HepG2 (cell line): ENCODE results near the gene LRRC10B. TPM values are rescaled to one million over a fixed set of nuclear protein-coding genes. Genes with fewer than 3 reads are reported as not detected.
A peak's percentile ranks its signal among the peaks of the same experiment; 100 is the strongest.

Source experiments
- ATAC-seq: fragments of 200-7000 bp; cut with Tn5 transposase; 3 replicates; pipeline ENCODE4 v1.9.1; 2020; ENCODE audit warnings: mild to moderate bottlenecking, moderate library complexity
- BruUV-seq: library from RNA; stranded (reverse); fragments of 400-500 nt; replicated peaks from 2 replicates; lab custom pipeline; 2021; lab: Mats Ljungman, UMichigan
- CTCF ChIA-PET: fragments of 300-600 bp; formaldehyde crosslinking; extraction: SDS; loops from one replicate; lab custom pipeline; 2021; ENCODE audit warnings: low total read pairs, inconsistent platforms, low intra/inter-chr PET ratio; lab: Yijun Ruan, JAX
- POLR2A ChIA-PET: fragments of 350-600 bp; sonication (Branson Sonifier 250); formaldehyde crosslinking; loops from one replicate; lab custom pipeline; 2020; ENCODE audit warnings: antibody characterized with exemption, inconsistent platforms; lab: Yijun Ruan, JAX
- DNase-seq: peaks from one replicate; pipeline ENCODE4 v3.0.0-alpha.2; 2015; ENCODE audit warnings: low spot score
- FAIRE-seq: peaks from 3 replicates; lab custom pipeline; 2011; peaks lifted over from hg19 to GRCh38; lab: Jason Lieb, UNC
- H2AFZ ChIP-seq: one replicate; pipeline ENCODE4 v1.6.1; 2011; ENCODE audit warnings: low read length, inconsistent platforms
- H3K27ac ChIP-seq: fragments of 300-600 bp; 3 replicates; pipeline ENCODE4 v1.8.0; 2011; ENCODE audit warnings: mixed run types, mild to moderate bottlenecking, mixed read lengths, low read length, inconsistent platforms; ENCODE audit not compliant: insufficient read depth; ENCODE audit errors: extremely low read length
- H3K27me3 ChIP-seq, 2 experiments: fragments of 200-600 bp in 1 of 2; 2 replicates in 1 of 2; 3 replicates in 1 of 2; pipeline versions ENCODE4 v1.6.0 to v1.8.0; 2011; ENCODE audit warnings: low read length in 2 of 2, mild to moderate bottlenecking in 2 of 2, moderate library complexity in 2 of 2, inconsistent platforms in 1 of 2; ENCODE audit not compliant: insufficient read depth in 2 of 2, control insufficient read depth in 1 of 2
- H3K36me3 ChIP-seq, 2 experiments: fragments of 200-600 bp in 1 of 2; replicated peaks in 1 of 2; 2 replicates in 1 of 2; 3 replicates in 1 of 2; pipeline versions ENCODE4 v1.5.1 to v1.8.0; 2011; ENCODE audit warnings: low read length in 2 of 2, inconsistent platforms in 1 of 2; ENCODE audit not compliant: insufficient read depth in 2 of 2, control insufficient read depth in 1 of 2
- H3K4me1 ChIP-seq: 2 replicates; pipeline ENCODE4 v1.5.1; 2012; ENCODE audit warnings: low read length, inconsistent platforms; ENCODE audit not compliant: insufficient read depth
- H3K4me2 ChIP-seq: 2 replicates; pipeline ENCODE4 v1.6.0; 2011; ENCODE audit warnings: low read depth, low read length, inconsistent platforms
- H3K4me3 ChIP-seq, 3 experiments: fragments of 200-600 bp in 1 of 3; sonication (generic), shearing (Covaris generic) in 1 of 3; replicated peaks in 1 of 3; 2 replicates each; pipeline ENCODE4 v1.5.1; 2011 to 2016; ENCODE audit warnings: low read length in 3 of 3, inconsistent platforms in 2 of 3, low read depth in 2 of 3, mild to moderate bottlenecking in 2 of 3, control low read depth in 1 of 3, mixed read lengths in 1 of 3; ENCODE audit not compliant: insufficient read depth in 1 of 3
- H3K79me2 ChIP-seq: one replicate; pipeline ENCODE4 v1.6.1; 2011; ENCODE audit warnings: low read length, inconsistent platforms; ENCODE audit not compliant: insufficient read depth
- H3K9ac ChIP-seq: 2 replicates; pipeline ENCODE4 v1.6.0; 2011; ENCODE audit warnings: mild to moderate bottlenecking, low read depth, low read length, inconsistent platforms; ENCODE audit not compliant: insufficient read depth
- H3K9me3 ChIP-seq: 2 replicates; pipeline ENCODE4 v1.5.1; 2012; ENCODE audit warnings: mild to moderate bottlenecking, low read length
- H4K20me1 ChIP-seq: 2 replicates; pipeline ENCODE4 v1.6.0; 2011; ENCODE audit warnings: inconsistent platforms, mild to moderate bottlenecking, low read length, moderate library complexity; ENCODE audit not compliant: insufficient read depth
- CREB1 ChIP-seq, 2 experiments: fragments of 450-650 bp in 1 of 2; IDR thresholded peaks; 2 replicates each; pipeline ENCODE4 v1.6.1; 2016 to 2017; ENCODE audit warnings: control low read depth in 1 of 2, mild to moderate bottlenecking in 1 of 2, missing compliant biosample characterization in 1 of 2, missing genetic modification characterization in 1 of 2
- PHF21A ChIP-seq: sonication (generic); formaldehyde crosslinking; IDR thresholded peaks from 2 replicates; pipeline ENCODE4 v1.5.0; 2020; ENCODE audit warnings: mild to moderate bottlenecking, missing genetic modification reagents
- RAD51 ChIP-seq: fragments of 450-650 bp; IDR thresholded peaks from 2 replicates; pipeline ENCODE4 v1.6.1; 2016; ENCODE audit warnings: borderline replicate concordance
- TOPORS ChIP-seq: sonication (generic); formaldehyde crosslinking; IDR thresholded peaks from 2 replicates; pipeline ENCODE4 v1.8.0; 2023; ENCODE audit warnings: mild to moderate bottlenecking, missing genetic modification reagents
- USF2 ChIP-seq, 2 experiments: sonication (generic) in 1 of 2; formaldehyde crosslinking in 1 of 2; IDR thresholded peaks; 2 replicates each; pipeline versions ENCODE4 v1.5.1 to v1.6.1; 2011 to 2020; ENCODE audit warnings: borderline replicate concordance in 1 of 2, low read depth in 1 of 2, low read length in 1 of 2, mild to moderate bottlenecking in 1 of 2, missing genetic modification reagents in 1 of 2, moderate library complexity in 1 of 2
- ZNF652 ChIP-seq: IDR thresholded peaks from 2 replicates; pipeline ENCODE4 v1.6.1; 2016; ENCODE audit warnings: low read depth, borderline replicate concordance
- WGBS: methylation state at CpG from one replicate; pipeline ENCODE4 v1.1.6; 2017; ENCODE audit warnings: low lambda C conversion rate; 5-methylcytosine and 5-hydroxymethylcytosine counted together
- in situ Hi-C: cut with HindIII; loops from 2 replicates; pipeline ENCODE4 v1.10.0; 2017; ENCODE audit warnings: low pct_unique_long_range_greater_than_20kb; ENCODE audit not compliant: extremely low pct_ligation_motif_present
- intact Hi-C: fragments of 100-400 bp; cut with micrococcal nuclease; formaldehyde crosslinking; loops from one replicate; pipeline ENCODE4 v1.10.0; 2022; ENCODE audit not compliant: unreplicated experiment
- polyA plus RNA-seq, 8 experiments: library from polyadenylated mRNA; depleted of rRNA in 3 of 8; stranded (reverse) in 7 of 8; unstranded in 1 of 8; fragments of >200 nt; fragmentation: Illumina TruSeq in 4 of 8; extraction: Trizol in 4 of 8; gene quantifications; 2 replicates each; pipeline versions ENCODE4 v1.2.1 to v1.2.3, GENCODE V29; 2011 to 2016; ENCODE audit warnings: low read depth in 4 of 8, missing spikeins in 1 of 8, mixed read lengths in 1 of 8; ENCODE audit not compliant: insufficient read depth in 1 of 8
- total RNA-seq, 5 experiments: library from RNA; depleted of rRNA; stranded (reverse); fragments of >200 nt; fragmentation: Illumina TruSeq; extraction: Trizol; gene quantifications; 2 replicates each; pipeline ENCODE4 v1.2.3, GENCODE V29; 2016; ENCODE audit warnings: low read depth in 1 of 5
- TF ChIP-seq, protein P1 (sequence below): sonication (generic); formaldehyde crosslinking; IDR thresholded peaks from 2 replicates; pipeline ENCODE4 v1.9.0; 2021; ENCODE audit warnings: missing genetic modification reagents, mild to moderate bottlenecking, borderline replicate concordance
- TF ChIP-seq, protein P2 (sequence below): fragments of 450-650 bp; IDR thresholded peaks from 2 replicates; pipeline ENCODE4 v1.6.1; 2017
- TF ChIP-seq, protein P3 (sequence below): fragments of 450-650 bp; IDR thresholded peaks from 2 replicates; pipeline ENCODE4 v1.6.1; 2016

Gene LRRC10B
- total and polyA plus RNA-seq, 2 of the 13 experiments (the other 11 are each of a cell fraction or from before 2014, with no cell fraction given) = not detected

GRCh38 chr11:61494381-61494961 is 14.1 kb upstream of the LRRC10B start (continued):
- TF ChIP-seq, protein P1, sequence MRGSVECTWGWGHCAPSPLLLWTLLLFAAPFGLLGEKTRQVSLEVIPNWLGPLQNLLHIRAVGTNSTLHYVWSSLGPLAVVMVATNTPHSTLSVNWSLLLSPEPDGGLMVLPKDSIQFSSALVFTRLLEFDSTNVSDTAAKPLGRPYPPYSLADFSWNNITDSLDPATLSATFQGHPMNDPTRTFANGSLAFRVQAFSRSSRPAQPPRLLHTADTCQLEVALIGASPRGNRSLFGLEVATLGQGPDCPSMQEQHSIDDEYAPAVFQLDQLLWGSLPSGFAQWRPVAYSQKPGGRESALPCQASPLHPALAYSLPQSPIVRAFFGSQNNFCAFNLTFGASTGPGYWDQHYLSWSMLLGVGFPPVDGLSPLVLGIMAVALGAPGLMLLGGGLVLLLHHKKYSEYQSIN (CRISPR knock-in tag) = no peak
- peak; percentile 92 for TF ChIP-seq ZNF652
- no peak for TF ChIP-seq TOPORS (CRISPR knock-in tag)
- TF ChIP-seq PHF21A = 0 out of 2 replicates have a peak, but pooled peaks have one; percentile 22

- H3K4me2 ChIP-seq = no peak overlapping the region
- BruUV-seq = no TSS peak
- no peak overlapping the region for H3K27ac ChIP-seq
- DNase-seq (no peak), FAIRE-seq (no peak), ATAC-seq (no peak)
- no peak overlapping the region for H3K9ac ChIP-seq
- H3K27me3 ChIP-seq = peaks cover 3 to 5% of the 10 kb centered on the region in 2 experiments; a peak in 2 of 5 replicates
- no peaks in the 10 kb centered on the region for H3K36me3 ChIP-seq
- no peak overlapping the region for H3K4me3 ChIP-seq
- ChIA-PET CTCF (no interaction called here), POLR2A (no interaction called here)
- H3K79me2 ChIP-seq = no peaks in the 10 kb centered on the region
- intact Hi-C loops (no loop called here), in situ Hi-C loops (no loop called here)
- TF ChIP-seq USF2 (IDR thresholded peaks at IDR 0.05; ENCODE audit: low read depth, low read length) (peak; percentile 38), USF2 (CRISPR knock-in tag; IDR thresholded peaks at IDR 0.05; ENCODE audit: borderline replicate concordance) (no peak), RAD51 (peak; percentile 11; the same call in 1 of the 2 replicates), CREB1 (IDR thresholded peaks at IDR 0.05) (peak; percentile 32; the same call in 1 of the 2 replicates), CREB1 (CRISPR knock-in tag; IDR thresholded peaks at IDR 0.05) (no peak)
- TF ChIP-seq, protein P2, sequence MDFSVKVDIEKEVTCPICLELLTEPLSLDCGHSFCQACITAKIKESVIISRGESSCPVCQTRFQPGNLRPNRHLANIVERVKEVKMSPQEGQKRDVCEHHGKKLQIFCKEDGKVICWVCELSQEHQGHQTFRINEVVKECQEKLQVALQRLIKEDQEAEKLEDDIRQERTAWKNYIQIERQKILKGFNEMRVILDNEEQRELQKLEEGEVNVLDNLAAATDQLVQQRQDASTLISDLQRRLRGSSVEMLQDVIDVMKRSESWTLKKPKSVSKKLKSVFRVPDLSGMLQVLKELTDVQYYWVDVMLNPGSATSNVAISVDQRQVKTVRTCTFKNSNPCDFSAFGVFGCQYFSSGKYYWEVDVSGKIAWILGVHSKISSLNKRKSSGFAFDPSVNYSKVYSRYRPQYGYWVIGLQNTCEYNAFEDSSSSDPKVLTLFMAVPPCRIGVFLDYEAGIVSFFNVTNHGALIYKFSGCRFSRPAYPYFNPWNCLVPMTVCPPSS = no peak
- TF ChIP-seq, protein P3, sequence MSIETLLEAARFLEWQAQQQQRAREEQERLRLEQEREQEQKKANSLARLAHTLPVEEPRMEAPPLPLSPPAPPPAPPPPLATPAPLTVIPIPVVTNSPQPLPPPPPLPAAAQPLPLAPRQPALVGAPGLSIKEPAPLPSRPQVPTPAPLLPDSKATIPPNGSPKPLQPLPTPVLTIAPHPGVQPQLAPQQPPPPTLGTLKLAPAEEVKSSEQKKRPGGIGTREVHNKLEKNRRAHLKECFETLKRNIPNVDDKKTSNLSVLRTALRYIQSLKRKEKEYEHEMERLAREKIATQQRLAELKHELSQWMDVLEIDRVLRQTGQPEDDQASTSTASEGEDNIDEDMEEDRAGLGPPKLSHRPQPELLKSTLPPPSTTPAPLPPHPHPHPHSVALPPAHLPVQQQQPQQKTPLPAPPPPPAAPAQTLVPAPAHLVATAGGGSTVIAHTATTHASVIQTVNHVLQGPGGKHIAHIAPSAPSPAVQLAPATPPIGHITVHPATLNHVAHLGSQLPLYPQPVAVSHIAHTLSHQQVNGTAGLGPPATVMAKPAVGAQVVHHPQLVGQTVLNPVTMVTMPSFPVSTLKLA = peak; percentile 80
- H2AFZ ChIP-seq = no peak overlapping the region
- WGBS = 50% methylated on average over 19 of the region's 26 CpGs
- peaks cover 22% of the 10 kb centered on the region for H3K4me1 ChIP-seq
- H4K20me1 ChIP-seq = no peaks in the 10 kb centered on the region
- H3K9me3 ChIP-seq = no peaks in the 10 kb centered on the region
Observed at GRCh38 chr11:61495801-61496601, 12.5 kb upstream of the LRRC10B start.
